Measurements from ENCODE around the gene DXO. TPM values are rescaled to one million over a fixed set of nuclear protein-coding genes. Genes with fewer than 3 reads are reported as not detected.
A peak's percentile ranks its signal among the peaks of the same experiment; 100 is the strongest.

The DXO gene
- total and polyA plus RNA-seq, 2 of the 13 experiments (the other 11 are each of a cell fraction or from before 2014, with no cell fraction given), result 18.6 to 26.2 TPM

GRCh38 chr6:31952890-31953289 is 19.0 kb downstream of the DXO start (continued):
- TF ChIP-seq GMEB2 (CRISPR knock-in tag; IDR thresholded peaks at IDR 0.05; ENCODE audit: low read depth) (no peak), ZBTB40 (IDR thresholded peaks at IDR 0.05) (0 out of 2 replicates have a peak, but pooled peaks have one; percentile 5), ZBTB40 (CRISPR knock-in tag; IDR thresholded peaks at IDR 0.05) (no peak), ZSCAN30 (CRISPR knock-in tag; IDR thresholded peaks at IDR 0.05) (no peak), ZNF768 (CRISPR knock-in tag; IDR thresholded peaks at IDR 0.05) (no peak), ZNF597 (CRISPR knock-in tag; IDR thresholded peaks at IDR 0.05) (no peak), ZNF326 (CRISPR knock-in tag; IDR thresholded peaks at IDR 0.05; ENCODE audit: borderline replicate concordance) (no peak), ZNF224 (CRISPR knock-in tag; IDR thresholded peaks at IDR 0.05) (no peak), THRA (CRISPR knock-in tag; IDR thresholded peaks at IDR 0.05; ENCODE audit: borderline replicate concordance) (no peak), ZNF367 (CRISPR knock-in tag; IDR thresholded peaks at IDR 0.05; ENCODE audit: borderline replicate concordance) (no peak), RBFOX2 (IDR thresholded peaks at IDR 0.05; ENCODE audit: low read depth, low read length) (0 out of 2 replicates have a peak, but pooled peaks have one; percentile 11), FOSL2 (CRISPR knock-in tag; IDR thresholded peaks at IDR 0.05) (no peak), ZC3H13 (CRISPR knock-in tag; IDR thresholded peaks at IDR 0.05) (peak; percentile 72; the same call in 1 of the 2 replicates), RFXAP (CRISPR knock-in tag; IDR thresholded peaks at IDR 0.05; ENCODE audit: borderline replicate concordance) (no peak), GFI1 (CRISPR knock-in tag; IDR thresholded peaks at IDR 0.05; ENCODE audit: borderline replicate concordance) (no peak), ZNF484 (CRISPR knock-in tag; IDR thresholded peaks at IDR 0.05; ENCODE audit: borderline replicate concordance, low read depth) (no peak), HNF4G (IDR thresholded peaks at IDR 0.05; ENCODE audit: borderline replicate concordance, low read depth, low read length) (no peak), HNF4G (CRISPR knock-in tag; IDR thresholded peaks at IDR 0.05; ENCODE audit: borderline replicate concordance, low read depth) (no peak)

Measured in HepG2 (cell line).